ENCODE data around the gene OGDHL.

DNA sequence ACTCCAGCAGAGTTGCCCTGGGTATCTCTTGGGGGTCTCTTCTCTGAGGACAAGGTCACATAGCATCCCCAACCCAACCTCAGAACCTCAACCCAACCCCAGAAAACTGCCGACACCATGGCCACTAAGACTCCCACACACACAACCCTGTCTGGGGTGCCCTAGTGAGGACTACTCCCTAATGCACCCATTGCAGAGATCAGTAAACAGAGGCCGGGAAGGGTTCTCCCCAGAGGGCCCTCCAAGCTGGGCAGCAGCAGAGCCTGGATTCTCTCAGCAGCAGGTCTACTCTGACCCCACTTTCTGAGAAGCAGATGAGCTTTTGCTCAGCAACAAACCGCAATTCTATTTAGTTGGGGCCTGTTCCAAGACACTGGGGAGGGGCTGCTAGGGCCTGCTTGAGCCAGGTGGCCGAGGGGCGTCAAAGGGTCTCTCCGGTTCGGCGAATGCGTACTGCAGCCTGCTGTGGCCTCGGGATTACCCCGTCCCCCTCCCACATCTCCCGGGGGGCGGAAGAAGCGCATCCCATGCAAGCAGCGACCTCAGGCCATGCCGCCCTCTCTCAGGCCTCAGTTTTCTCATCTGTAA lies 828 bp downstream of the OGDHL start:
- TF ChIP-seq POLR2AphosphoS5 (IDR thresholded peaks at IDR 0.05) (no peak), CTCF (IDR thresholded peaks at IDR 0.05; ENCODE audit: poor library complexity, severe bottlenecking) (no peak), EZH2 (IDR thresholded peaks at IDR 0.05; ENCODE audit: borderline replicate concordance, insufficient read depth, low read length, poor library complexity, severe bottlenecking) (no peak), TAF1 (IDR thresholded peaks at IDR 0.05; ENCODE audit: low read depth) (no peak), SMC3 (conservative IDR thresholded peaks at IDR 0.05; ENCODE audit: poor library complexity) (no peak), MXI1 (conservative IDR thresholded peaks at IDR 0.05; ENCODE audit: poor library complexity, severe bottlenecking) (no peak), EP300 (conservative IDR thresholded peaks at IDR 0.05; ENCODE audit: poor library complexity, severe bottlenecking) (no peak), RAD21 (conservative IDR thresholded peaks at IDR 0.05) (no peak)
- TF ChIP-seq, protein P1, sequence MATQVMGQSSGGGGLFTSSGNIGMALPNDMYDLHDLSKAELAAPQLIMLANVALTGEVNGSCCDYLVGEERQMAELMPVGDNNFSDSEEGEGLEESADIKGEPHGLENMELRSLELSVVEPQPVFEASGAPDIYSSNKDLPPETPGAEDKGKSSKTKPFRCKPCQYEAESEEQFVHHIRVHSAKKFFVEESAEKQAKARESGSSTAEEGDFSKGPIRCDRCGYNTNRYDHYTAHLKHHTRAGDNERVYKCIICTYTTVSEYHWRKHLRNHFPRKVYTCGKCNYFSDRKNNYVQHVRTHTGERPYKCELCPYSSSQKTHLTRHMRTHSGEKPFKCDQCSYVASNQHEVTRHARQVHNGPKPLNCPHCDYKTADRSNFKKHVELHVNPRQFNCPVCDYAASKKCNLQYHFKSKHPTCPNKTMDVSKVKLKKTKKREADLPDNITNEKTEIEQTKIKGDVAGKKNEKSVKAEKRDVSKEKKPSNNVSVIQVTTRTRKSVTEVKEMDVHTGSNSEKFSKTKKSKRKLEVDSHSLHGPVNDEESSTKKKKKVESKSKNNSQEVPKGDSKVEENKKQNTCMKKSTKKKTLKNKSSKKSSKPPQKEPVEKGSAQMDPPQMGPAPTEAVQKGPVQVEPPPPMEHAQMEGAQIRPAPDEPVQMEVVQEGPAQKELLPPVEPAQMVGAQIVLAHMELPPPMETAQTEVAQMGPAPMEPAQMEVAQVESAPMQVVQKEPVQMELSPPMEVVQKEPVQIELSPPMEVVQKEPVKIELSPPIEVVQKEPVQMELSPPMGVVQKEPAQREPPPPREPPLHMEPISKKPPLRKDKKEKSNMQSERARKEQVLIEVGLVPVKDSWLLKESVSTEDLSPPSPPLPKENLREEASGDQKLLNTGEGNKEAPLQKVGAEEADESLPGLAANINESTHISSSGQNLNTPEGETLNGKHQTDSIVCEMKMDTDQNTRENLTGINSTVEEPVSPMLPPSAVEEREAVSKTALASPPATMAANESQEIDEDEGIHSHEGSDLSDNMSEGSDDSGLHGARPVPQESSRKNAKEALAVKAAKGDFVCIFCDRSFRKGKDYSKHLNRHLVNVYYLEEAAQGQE (IDR thresholded peaks at IDR 0.05; ENCODE audit: borderline replicate concordance) = no peak

Measured in neural cell (in vitro differentiated cells).